Esophagus squamous epithelium (tissue), 5 donors: ENCODE data around the gene REV1. TPM values are rescaled to one million over a fixed set of nuclear protein-coding genes. Genes with fewer than 3 reads are reported as not detected.

Source experiments
- DNase-seq: peaks from one replicate; lab custom pipeline; 2025; lab: John Stamatoyannopoulos, UW
- H3K27ac ChIP-seq, 4 donors: fragments of 200-600 bp; sonication (generic); one replicate each; pipeline ENCODE4 v1.5.1; 2016 to 2019; ENCODE audit warnings: mild to moderate bottlenecking in 1 of 4
- H3K27me3 ChIP-seq, 4 donors: fragments of 200-600 bp; sonication (generic); 1 replicate in 3 of 4; 2 replicates in 1 of 4; pipeline versions ENCODE4 v1.5.1 to v1.6.0; 2017 to 2021; ENCODE audit warnings: antibody characterized with exemption in 1 of 4
- H3K36me3 ChIP-seq, 3 donors: fragments of 200-600 bp; sonication (generic); one replicate each; pipeline ENCODE4 v1.5.1; 2016 to 2019
- H3K4me1 ChIP-seq, 3 donors: fragments of 200-600 bp; sonication (generic); one replicate each; pipeline ENCODE4 v1.5.1; 2017 to 2019
- H3K4me3 ChIP-seq, 4 donors: fragments of 200-600 bp; sonication (generic); 1 replicate in 3 of 4; 2 replicates in 1 of 4; pipeline ENCODE4 v1.5.1; 2016 to 2019; ENCODE audit warnings: mild to moderate bottlenecking in 2 of 4, moderate library complexity in 1 of 4
- H3K9me3 ChIP-seq, 3 donors: fragments of 200-600 bp; sonication (generic); one replicate each; pipeline ENCODE4 v1.5.1; 2016 to 2019
- POLR2A ChIP-seq, 4 donors: fragments of 450-650 bp; IDR thresholded peaks; one replicate each; pipeline ENCODE4 v1.6.1; 2017; ENCODE audit warnings: antibody characterized with exemption in 4 of 4, mild to moderate bottlenecking in 4 of 4, moderate library complexity in 3 of 4
- WGBS, 2 donors: methylation state at CpG; one replicate each; pipeline ENCODE4 v1.1.5; 2018; 5-methylcytosine and 5-hydroxymethylcytosine counted together
- intact Hi-C: fragments of 100-400 bp; cut with DNase I; formaldehyde crosslinking; loops from one replicate; pipeline ENCODE4 v1.15.0; 2022
- total RNA-seq, 4 donors: library from RNA; depleted of rRNA; stranded (reverse); fragments of >200 nt; gene quantifications; one replicate each; pipeline ENCODE4 v1.1.0, GENCODE V29; 2016
- TF ChIP-seq, protein P1 (sequence below), 6 experiments: fragments of 450-650 bp in 4 of 6; fragments of 200-600 bp in 2 of 6; sonication (generic) in 2 of 6; IDR thresholded peaks; one replicate each; pipeline ENCODE4 v1.5.1; 2016 to 2019; ENCODE audit warnings: antibody characterized with exemption in 6 of 6, mild to moderate bottlenecking in 4 of 6, moderate library complexity in 4 of 6
- donor health status: DM: yes; HTN: yes; CAD: no.

The REV1 gene
- total RNA-seq, 4 donors from 2014 or later = 22.5 to 69.2 (median 39.8) TPM

DNA sequence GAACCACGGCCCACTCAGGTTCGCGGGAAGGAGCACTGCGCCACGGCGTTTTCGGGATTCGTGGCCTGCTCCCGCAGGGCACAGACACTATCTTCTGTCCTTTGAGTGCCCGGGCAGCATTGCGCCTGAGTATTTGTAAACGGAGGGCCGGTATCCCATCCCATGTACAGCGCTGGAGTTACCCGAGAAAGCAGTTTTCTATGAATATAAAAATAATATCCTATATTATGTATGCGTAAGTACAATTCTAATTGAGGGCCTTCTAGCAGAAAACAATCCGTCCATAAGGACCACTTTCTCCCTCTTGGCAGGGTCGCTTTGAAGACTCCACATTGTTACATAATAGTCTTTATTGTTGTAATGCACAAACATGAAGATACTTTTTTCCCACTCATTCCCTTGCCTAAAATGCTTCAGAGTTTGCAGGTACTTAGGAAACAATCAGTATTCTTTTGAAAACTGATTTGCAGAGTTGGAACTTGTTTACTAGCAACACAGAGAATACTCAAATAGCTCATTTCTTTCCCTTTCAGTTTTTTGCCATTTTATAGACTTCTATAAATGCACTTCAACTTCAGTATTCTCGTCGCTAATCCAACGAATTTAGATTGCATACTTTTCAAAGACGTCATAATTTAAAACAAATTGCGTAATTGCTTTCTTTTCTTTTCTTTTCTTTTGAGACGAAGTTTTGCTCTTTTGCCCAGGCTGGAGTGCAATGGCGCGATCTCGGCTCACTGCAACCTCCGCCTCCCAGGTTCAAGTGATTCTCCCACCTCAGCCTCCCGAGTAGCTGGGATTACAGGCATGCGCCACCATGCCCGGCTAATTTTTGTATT lies 1.0 kb upstream of the REV1 start:
- DNase-seq = no peak
- Histone ChIP-seq H3K27me3 (no peaks in the 10 kb centered on the region), H3K27ac (peak overlapping the region; percentile 94 to 100 (median 99)), H3K36me3 (no peaks in the 10 kb centered on the region), H3K4me3 (peak overlapping the region; percentile 78 to 100 (median 92)), H3K4me1 (peaks cover 17 to 28% (median 23%) of the 10 kb centered on the region in 3 donors), H3K9me3 (no peaks in the 10 kb centered on the region)
- TF ChIP-seq, protein P1, sequence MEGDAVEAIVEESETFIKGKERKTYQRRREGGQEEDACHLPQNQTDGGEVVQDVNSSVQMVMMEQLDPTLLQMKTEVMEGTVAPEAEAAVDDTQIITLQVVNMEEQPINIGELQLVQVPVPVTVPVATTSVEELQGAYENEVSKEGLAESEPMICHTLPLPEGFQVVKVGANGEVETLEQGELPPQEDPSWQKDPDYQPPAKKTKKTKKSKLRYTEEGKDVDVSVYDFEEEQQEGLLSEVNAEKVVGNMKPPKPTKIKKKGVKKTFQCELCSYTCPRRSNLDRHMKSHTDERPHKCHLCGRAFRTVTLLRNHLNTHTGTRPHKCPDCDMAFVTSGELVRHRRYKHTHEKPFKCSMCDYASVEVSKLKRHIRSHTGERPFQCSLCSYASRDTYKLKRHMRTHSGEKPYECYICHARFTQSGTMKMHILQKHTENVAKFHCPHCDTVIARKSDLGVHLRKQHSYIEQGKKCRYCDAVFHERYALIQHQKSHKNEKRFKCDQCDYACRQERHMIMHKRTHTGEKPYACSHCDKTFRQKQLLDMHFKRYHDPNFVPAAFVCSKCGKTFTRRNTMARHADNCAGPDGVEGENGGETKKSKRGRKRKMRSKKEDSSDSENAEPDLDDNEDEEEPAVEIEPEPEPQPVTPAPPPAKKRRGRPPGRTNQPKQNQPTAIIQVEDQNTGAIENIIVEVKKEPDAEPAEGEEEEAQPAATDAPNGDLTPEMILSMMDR (IDR thresholded peaks at IDR 0.05) = no peak
- TF ChIP-seq POLR2A (IDR thresholded peaks at IDR 0.05) = no peak
- intact Hi-C loops = no loop called here
- 25 to 28% methylated on average over 26 to 30 of the region's 31 CpGs for WGBS, 2 donors

DNA sequence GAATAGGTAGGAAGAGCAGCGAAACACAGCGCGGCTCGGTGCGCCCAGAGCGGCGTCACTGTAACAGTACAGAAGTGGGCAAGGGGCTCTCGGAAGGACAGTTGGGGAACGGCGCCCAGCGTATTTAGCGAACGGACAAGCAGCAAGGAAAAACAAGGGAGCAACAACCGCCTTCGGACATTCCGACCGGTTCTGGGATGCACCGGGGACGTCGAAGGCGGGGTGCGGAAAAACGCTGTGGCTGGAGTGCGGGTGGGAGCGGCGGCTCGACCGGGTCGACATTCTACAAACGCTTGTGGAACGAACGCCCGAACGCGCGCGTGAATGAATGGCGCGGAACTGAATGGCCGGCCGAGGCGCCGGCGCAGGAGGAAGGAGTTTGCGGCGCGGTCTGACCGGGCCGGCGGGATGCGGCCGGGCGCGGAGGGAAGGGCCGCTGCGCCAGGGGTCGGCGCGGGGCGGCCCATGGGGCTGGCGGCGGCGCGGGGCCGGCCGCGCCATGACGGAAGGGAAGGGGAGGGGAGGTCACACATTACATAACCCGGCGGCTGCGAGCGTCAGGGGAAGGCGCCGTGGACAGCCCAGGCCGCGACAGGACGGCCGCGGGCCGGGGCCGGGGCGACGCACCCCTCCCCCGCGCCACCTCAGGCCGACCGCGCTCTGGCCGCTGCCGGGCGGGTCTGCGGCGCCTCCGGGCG lies 605 bp downstream of the REV1 start:
- DNase-seq = no peak
- intact Hi-C loops = loop anchor here (10.0 kb wide), 1 partner anchor 154 kb away; the partner anchor contains the start of genes EIF5B and TXNDC9
- H3K36me3 ChIP-seq = no peaks in the 10 kb centered on the region
- peak overlapping the region; percentile 94 to 100 (median 99) for H3K27ac ChIP-seq
- WGBS, 2 donors = 0% methylated on average over 27 to 34 of the region's 95 CpGs
- peaks cover 22 to 44% (median 23%) of the 10 kb centered on the region in 3 donors for H3K4me1 ChIP-seq
- no peaks in the 10 kb centered on the region for H3K9me3 ChIP-seq
- no peaks in the 10 kb centered on the region for H3K27me3 ChIP-seq
- no peak for TF ChIP-seq POLR2A (IDR thresholded peaks at IDR 0.05)
- TF ChIP-seq, protein P1 (IDR thresholded peaks at IDR 0.05) = no peak
- peak overlapping the region; percentile 78 to 100 (median 92) for H3K4me3 ChIP-seq

DNA sequence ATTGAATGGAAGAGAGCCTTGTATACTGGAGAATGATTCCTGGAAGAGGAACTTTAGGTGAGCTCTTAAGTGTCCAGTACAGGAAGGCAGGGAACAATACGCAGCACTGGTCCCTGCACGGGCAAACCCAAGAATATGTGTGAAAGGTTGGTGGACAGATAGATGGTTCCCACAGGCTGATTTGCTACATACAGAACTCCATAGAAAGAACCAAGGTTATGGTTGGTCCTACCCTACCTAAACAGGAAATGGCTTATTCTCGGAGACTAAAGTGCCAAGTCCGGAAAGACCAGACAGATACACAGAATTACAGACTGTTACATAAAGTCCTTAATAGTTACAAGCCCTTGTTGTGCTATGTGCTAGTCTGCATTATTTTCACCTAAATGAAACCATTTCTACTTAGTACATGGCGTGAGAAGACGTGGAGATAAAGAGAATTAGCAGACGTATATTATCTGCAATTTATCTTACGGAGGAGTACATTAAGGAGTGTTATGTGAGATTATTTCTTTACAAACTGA lies 1.2 kb downstream of the REV1 start:
- no peak for TF ChIP-seq POLR2A (IDR thresholded peaks at IDR 0.05)
- TF ChIP-seq, protein P1 (IDR thresholded peaks at IDR 0.05) = no peak
- H3K27me3 ChIP-seq = no peaks in the 10 kb centered on the region
- no peaks in the 10 kb centered on the region for H3K9me3 ChIP-seq
- peak overlapping the region; percentile 78 to 100 (median 92) for H3K4me3 ChIP-seq
- H3K36me3 ChIP-seq = no peaks in the 10 kb centered on the region
- intact Hi-C loops = loop anchor here (10.0 kb wide), 1 partner anchor 154 kb away; the partner anchor contains the start of genes EIF5B and TXNDC9
- DNase-seq = no peak
- 0 to 8% methylated on average over 6 to 8 of the region's 8 CpGs for WGBS, 2 donors
- peak overlapping the region; percentile 94 to 100 (median 99) for H3K27ac ChIP-seq
- peaks cover 23 to 51% (median 23%) of the 10 kb centered on the region in 3 donors for H3K4me1 ChIP-seq

DNA sequence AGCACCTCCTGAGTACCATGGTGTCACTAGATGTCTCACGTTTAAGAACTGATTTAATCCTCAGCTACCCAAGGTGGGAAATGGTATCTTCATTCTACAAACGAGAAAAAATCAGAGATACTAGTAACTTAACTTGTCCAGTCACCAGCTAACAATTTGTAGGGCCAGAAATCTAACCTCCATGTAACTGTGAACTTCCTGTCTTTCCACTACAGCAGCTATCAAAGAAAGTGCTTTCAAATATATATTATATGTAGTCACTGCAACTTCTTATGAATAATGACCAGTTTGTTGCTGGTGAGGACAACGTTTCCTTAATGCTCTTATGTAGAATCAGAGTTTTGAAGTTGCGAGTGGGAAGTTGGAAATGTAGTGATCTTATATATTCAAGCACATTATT lies 1.9 kb downstream of the REV1 start:
- Histone ChIP-seq H3K9me3 (no peaks in the 10 kb centered on the region), H3K4me1 (peaks cover 23 to 57% (median 30%) of the 10 kb centered on the region in 3 donors), H3K36me3 (no peaks in the 10 kb centered on the region), H3K27me3 (no peaks in the 10 kb centered on the region), H3K27ac (peak overlapping the region in 1 of 4 donors; percentile 94), H3K4me3 (peak overlapping the region in 2 of 4 donors; percentile 78 to 89)
- TF ChIP-seq, protein P1 (IDR thresholded peaks at IDR 0.05) = no peak
- no peak for TF ChIP-seq POLR2A (IDR thresholded peaks at IDR 0.05)
- WGBS, 2 donors = 36% methylated on average over 4 of the region's 4 CpGs; no CpG with 5 or more reads in 1 of the 2 donors
- no peak for DNase-seq
- intact Hi-C loops = loop anchor here (10.0 kb wide), 1 partner anchor 153 kb away; the partner anchor contains the start of genes EIF5B and TXNDC9
